ENCODE measurements around the gene IDUA.
A peak's percentile ranks its signal among the peaks of the same experiment; 100 is the strongest.

IDUA gene

DNA sequence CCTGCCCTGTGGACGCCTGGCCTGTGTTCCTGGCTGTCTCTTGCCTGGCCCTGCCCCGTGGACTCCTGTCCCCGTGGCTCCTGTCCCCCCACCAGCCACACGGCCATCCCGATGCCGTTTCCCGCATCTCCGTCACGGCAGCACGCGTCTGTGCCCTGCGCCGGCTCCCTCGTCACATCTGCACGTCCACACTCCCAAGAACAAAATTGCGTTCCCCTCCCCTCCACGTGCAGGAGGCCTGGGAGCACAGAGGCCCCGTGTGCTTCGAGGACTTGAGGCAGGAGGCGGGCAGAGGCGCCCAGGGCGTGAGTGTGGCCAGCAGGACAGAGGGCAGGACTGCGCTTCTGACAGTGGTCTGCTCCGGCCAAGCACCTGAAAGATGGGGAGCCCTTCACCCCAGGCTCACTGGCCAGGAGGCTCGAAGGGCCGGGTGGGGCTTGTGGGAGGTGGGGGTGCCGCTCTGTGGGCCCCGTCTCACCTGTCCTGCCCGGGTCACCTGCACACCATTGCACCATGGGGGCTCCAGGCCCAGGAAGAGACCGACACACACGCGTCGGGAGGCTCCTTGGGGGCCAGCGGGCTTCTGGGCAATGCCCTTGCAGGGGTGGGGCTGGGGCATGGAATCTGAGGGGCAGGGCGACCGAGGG is 41.9 kb downstream of the IDUA start:
- no peak for DNase-seq (ENCODE audit: extremely low spot score)
- ChIA-PET CTCF (no interaction called here), POLR2A (no interaction called here)
- TF ChIP-seq L3MBTL2 (conservative IDR thresholded peaks at IDR 0.05) (peak; percentile 72), FOXM1 (IDR thresholded peaks at IDR 0.05; ENCODE audit: borderline replicate concordance) (no peak)

DNA sequence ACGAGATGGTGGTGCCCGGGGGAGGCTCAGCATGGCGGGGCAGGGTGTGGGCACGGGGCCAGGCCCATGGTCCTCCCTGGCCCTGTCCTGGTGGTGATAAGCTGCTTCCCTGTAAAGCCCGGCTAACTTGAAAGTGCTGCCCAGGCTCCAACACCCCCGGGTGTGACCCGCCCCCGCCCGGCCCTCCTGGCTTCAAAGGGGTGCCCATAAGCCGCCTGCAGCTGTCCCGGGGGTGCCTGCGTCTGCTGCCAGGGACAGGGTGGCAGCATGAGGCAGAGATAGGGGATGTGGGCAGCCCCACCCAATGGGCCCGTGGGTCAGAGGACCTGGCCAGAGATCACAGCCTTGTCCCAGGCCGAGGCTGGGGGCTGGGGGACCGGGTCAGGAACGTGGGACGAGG is 42.7 kb downstream of the IDUA start:
- no peak for DNase-seq (ENCODE audit: extremely low spot score)
- ChIA-PET CTCF (no interaction called here), POLR2A (no interaction called here)
- no peak for TF ChIP-seq TARDBP (IDR thresholded peaks at IDR 0.05)
- TF ChIP-seq, protein P1, sequence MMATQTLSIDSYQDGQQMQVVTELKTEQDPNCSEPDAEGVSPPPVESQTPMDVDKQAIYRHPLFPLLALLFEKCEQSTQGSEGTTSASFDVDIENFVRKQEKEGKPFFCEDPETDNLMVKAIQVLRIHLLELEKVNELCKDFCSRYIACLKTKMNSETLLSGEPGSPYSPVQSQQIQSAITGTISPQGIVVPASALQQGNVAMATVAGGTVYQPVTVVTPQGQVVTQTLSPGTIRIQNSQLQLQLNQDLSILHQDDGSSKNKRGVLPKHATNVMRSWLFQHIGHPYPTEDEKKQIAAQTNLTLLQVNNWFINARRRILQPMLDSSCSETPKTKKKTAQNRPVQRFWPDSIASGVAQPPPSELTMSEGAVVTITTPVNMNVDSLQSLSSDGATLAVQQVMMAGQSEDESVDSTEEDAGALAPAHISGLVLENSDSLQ (IDR thresholded peaks at IDR 0.05) = no peak
- TF ChIP-seq ARNT (IDR thresholded peaks at IDR 0.05) = no peak
- no peak for TF ChIP-seq SP1 (IDR thresholded peaks at IDR 0.05)
- no peak for TF ChIP-seq BHLHE40 (IDR thresholded peaks at IDR 0.05; ENCODE audit: borderline replicate concordance)
- TF ChIP-seq LEF1 (IDR thresholded peaks at IDR 0.05; ENCODE audit: borderline replicate concordance) = no peak
- TF ChIP-seq CTBP1 (IDR thresholded peaks at IDR 0.05; ENCODE audit: borderline replicate concordance) = no peak
- no peak for TF ChIP-seq NFRKB (IDR thresholded peaks at IDR 0.05)
- no peak for TF ChIP-seq HDGF (IDR thresholded peaks at IDR 0.05; ENCODE audit: borderline replicate concordance)
- no peak for TF ChIP-seq ZNF384 (IDR thresholded peaks at IDR 0.05)
- no peak for TF ChIP-seq FOXK2 (IDR thresholded peaks at IDR 0.05)

DNA sequence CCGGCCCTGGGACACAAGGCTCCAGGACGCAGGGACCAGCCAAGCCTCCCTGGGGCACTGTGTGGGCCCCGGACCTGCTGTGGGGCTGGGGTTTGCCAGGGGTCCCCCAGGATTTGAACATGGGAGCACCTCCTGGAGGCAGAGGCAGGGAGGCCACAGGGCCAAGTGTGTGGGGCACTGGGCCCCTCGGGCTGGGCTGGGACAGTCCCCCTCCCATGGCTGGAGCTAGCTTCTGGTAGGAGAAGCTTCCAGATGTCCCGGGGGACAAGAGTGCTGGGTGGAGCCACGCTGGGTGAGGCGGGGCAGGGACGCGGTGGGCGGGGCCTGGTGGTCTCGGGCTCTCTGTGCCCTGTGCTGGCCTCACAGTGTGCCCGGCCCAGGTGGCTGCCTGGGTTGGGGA is 43.2 kb downstream of the IDUA start:
- DNase-seq (ENCODE audit: extremely low spot score) = no peak
- TF ChIP-seq HDGF (IDR thresholded peaks at IDR 0.05; ENCODE audit: borderline replicate concordance) (no peak), L3MBTL2 (conservative IDR thresholded peaks at IDR 0.05) (no peak), FOXK2 (IDR thresholded peaks at IDR 0.05) (no peak), TARDBP (IDR thresholded peaks at IDR 0.05) (no peak), ARNT (IDR thresholded peaks at IDR 0.05) (no peak), NFRKB (IDR thresholded peaks at IDR 0.05) (no peak), BHLHE40 (IDR thresholded peaks at IDR 0.05; ENCODE audit: borderline replicate concordance) (no peak), ELF4 (IDR thresholded peaks at IDR 0.05) (no peak), SUZ12 (IDR thresholded peaks at IDR 0.05) (no peak), CTBP1 (IDR thresholded peaks at IDR 0.05; ENCODE audit: borderline replicate concordance) (no peak), FOXM1 (IDR thresholded peaks at IDR 0.05; ENCODE audit: borderline replicate concordance) (no peak)
- TF ChIP-seq, protein P1 (IDR thresholded peaks at IDR 0.05) = no peak
- ChIA-PET POLR2A (no interaction called here), CTCF (no interaction called here)

DNA sequence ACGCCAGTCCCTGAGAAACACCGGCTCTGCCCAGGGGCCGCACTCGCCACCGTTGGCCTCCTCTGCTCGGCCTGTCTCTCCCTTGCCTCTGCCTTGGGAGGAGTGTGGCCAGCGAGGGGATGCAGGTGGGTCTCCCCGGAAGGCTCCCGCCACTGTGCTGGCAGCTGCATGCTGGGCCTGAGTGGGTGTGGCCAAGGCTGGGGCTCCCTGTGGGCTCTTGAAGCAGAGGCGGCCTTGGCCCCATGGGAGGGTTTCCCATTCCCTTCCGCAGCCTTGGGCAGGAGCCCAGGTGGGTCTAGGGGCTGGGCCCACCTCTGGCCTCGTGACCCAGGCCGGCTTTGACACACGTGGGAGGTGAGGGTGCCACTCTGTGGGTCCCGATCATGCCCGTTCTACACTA is 43.7 kb downstream of the IDUA start:
- no peak for DNase-seq (ENCODE audit: extremely low spot score)
- ChIA-PET POLR2A (no interaction called here), CTCF (no interaction called here)
- no peak for TF ChIP-seq FOXK2 (IDR thresholded peaks at IDR 0.05)
- TF ChIP-seq NFRKB (IDR thresholded peaks at IDR 0.05) = no peak
- TF ChIP-seq ARNT (IDR thresholded peaks at IDR 0.05) = no peak
- no peak for TF ChIP-seq TARDBP (IDR thresholded peaks at IDR 0.05)
- no peak for TF ChIP-seq ELF4 (IDR thresholded peaks at IDR 0.05)
- TF ChIP-seq HDGF (IDR thresholded peaks at IDR 0.05; ENCODE audit: borderline replicate concordance) = no peak
- no peak for TF ChIP-seq FOXA1 (IDR thresholded peaks at IDR 0.05)
- TF ChIP-seq SUZ12 (IDR thresholded peaks at IDR 0.05) = no peak
- TF ChIP-seq L3MBTL2 (conservative IDR thresholded peaks at IDR 0.05) = no peak
- no peak for TF ChIP-seq SP1 (IDR thresholded peaks at IDR 0.05)
- no peak for TF ChIP-seq ZNF384 (IDR thresholded peaks at IDR 0.05)
- no peak for TF ChIP-seq FOXM1 (IDR thresholded peaks at IDR 0.05; ENCODE audit: borderline replicate concordance)
- TF ChIP-seq, protein P1 (IDR thresholded peaks at IDR 0.05) = no peak
- TF ChIP-seq LEF1 (IDR thresholded peaks at IDR 0.05; ENCODE audit: borderline replicate concordance) = no peak
- TF ChIP-seq BHLHE40 (IDR thresholded peaks at IDR 0.05; ENCODE audit: borderline replicate concordance) = no peak
- TF ChIP-seq CTBP1 (IDR thresholded peaks at IDR 0.05; ENCODE audit: borderline replicate concordance) = no peak

DNA sequence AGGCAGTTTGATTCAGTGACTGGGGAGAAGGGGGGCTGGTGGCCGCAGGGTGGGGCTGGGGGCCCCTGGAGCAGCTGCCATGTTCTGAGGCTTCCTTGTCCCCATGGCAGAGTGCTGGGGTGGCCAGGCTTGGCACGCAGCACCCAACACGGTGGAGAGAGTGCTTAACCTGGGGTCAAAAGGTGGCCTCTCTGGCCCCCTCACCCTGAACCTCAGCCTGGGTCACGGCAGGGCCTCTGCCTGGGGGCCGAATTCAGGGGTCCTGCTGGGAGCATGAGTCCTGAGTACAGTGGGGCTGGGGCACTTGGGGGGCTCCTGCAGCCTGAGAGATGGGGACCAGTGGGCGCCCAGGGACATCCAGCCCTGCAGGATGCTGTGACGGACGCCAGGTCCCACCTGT is 44.5 kb downstream of the IDUA start:
- ChIA-PET CTCF (no interaction called here), POLR2A (no interaction called here)
- no peak for DNase-seq (ENCODE audit: extremely low spot score)
- TF ChIP-seq NFRKB (IDR thresholded peaks at IDR 0.05) (no peak), L3MBTL2 (conservative IDR thresholded peaks at IDR 0.05) (no peak), ELF4 (IDR thresholded peaks at IDR 0.05) (no peak), SP1 (IDR thresholded peaks at IDR 0.05) (no peak), SUZ12 (IDR thresholded peaks at IDR 0.05) (no peak), ARNT (IDR thresholded peaks at IDR 0.05) (no peak), FOXM1 (IDR thresholded peaks at IDR 0.05; ENCODE audit: borderline replicate concordance) (no peak), HDGF (IDR thresholded peaks at IDR 0.05; ENCODE audit: borderline replicate concordance) (no peak), CTBP1 (IDR thresholded peaks at IDR 0.05; ENCODE audit: borderline replicate concordance) (no peak), FOXK2 (IDR thresholded peaks at IDR 0.05) (no peak), FOXA1 (IDR thresholded peaks at IDR 0.05) (no peak), BHLHE40 (IDR thresholded peaks at IDR 0.05; ENCODE audit: borderline replicate concordance) (no peak), LEF1 (IDR thresholded peaks at IDR 0.05; ENCODE audit: borderline replicate concordance) (no peak), ZNF384 (IDR thresholded peaks at IDR 0.05) (no peak), TARDBP (IDR thresholded peaks at IDR 0.05) (no peak)
- TF ChIP-seq, protein P1 (IDR thresholded peaks at IDR 0.05) = no peak
